H1 (cell line): Measurements from ENCODE around the gene OCRL. TPM values are rescaled to one million over a fixed set of nuclear protein-coding genes. Genes with fewer than 3 reads are reported as not detected.

Experiments used
- CTCF ChIA-PET: fragments of 300-600 bp; sonication (Branson Sonifier 250); formaldehyde crosslinking; loops from one replicate; lab custom pipeline; 2021; ENCODE audit not compliant: partially characterized antibody; lab: Charles Lee
- POLR2A ChIA-PET: fragments of 300-600 bp; sonication (Branson Sonifier 250); formaldehyde crosslinking; loops from one replicate; lab custom pipeline; 2021; ENCODE audit warnings: inconsistent platforms; ENCODE audit not compliant: partially characterized antibody; lab: Charles Lee
- DNase-seq, 2 experiments: peaks; one replicate each; pipeline versions ENCODE4 v3.0.0 to v3.0.0-alpha.2; 2010 to 2022; ENCODE audit warnings: low spot score in 2 of 2, low read depth in 1 of 2, mixed read lengths in 1 of 2
- FAIRE-seq: peaks from 2 replicates; lab custom pipeline; 2011; peaks lifted over from hg19 to GRCh38; lab: Jason Lieb, UNC
- H2AFZ ChIP-seq: 2 replicates; pipeline ENCODE4 v1.8.1; 2012; ENCODE audit warnings: low read length, inconsistent platforms
- H2AK5ac ChIP-seq: 2 replicates; pipeline ENCODE4 v1.6.1; 2013; ENCODE audit warnings: low read depth, low read length
- H2BK120ac ChIP-seq: replicated peaks from 2 replicates; pipeline ENCODE3; 2013; ENCODE audit warnings: low read depth, low read length, inconsistent platforms
- H2BK12ac ChIP-seq: 2 replicates; pipeline ENCODE4 v1.6.1; 2013; ENCODE audit warnings: low read depth, low read length
- H2BK15ac ChIP-seq: 2 replicates; pipeline ENCODE4 v1.6.1; 2013; ENCODE audit warnings: low read length
- H2BK20ac ChIP-seq: 2 replicates; pipeline ENCODE4 v1.6.1; 2013; ENCODE audit warnings: low read length
- H2BK5ac ChIP-seq: 2 replicates; pipeline ENCODE4 v1.6.1; 2013; ENCODE audit warnings: low read depth, low read length
- H3K14ac ChIP-seq: 2 replicates; pipeline ENCODE4 v1.6.1; 2013; ENCODE audit warnings: inconsistent platforms; ENCODE audit not compliant: insufficient read length
- H3K18ac ChIP-seq: 2 replicates; pipeline ENCODE4 v1.6.1; 2013; ENCODE audit warnings: low read length; ENCODE audit errors: extremely low read depth
- H3K23ac ChIP-seq: 2 replicates; pipeline ENCODE4 v1.6.1; 2013; ENCODE audit warnings: inconsistent platforms; ENCODE audit not compliant: insufficient read length
- H3K23me2 ChIP-seq: 2 replicates; pipeline ENCODE4 v1.6.1; 2013; ENCODE audit warnings: low read depth, low read length
- H3K27ac ChIP-seq: 2 replicates; pipeline ENCODE4 v1.6.1; 2011; ENCODE audit warnings: low read depth, low read length, inconsistent platforms
- H3K27me3 ChIP-seq, 4 experiments: replicated peaks in 1 of 4; 1 replicate in 1 of 4; 2 replicates in 3 of 4; pipeline versions ENCODE4 v1.6.1 to v1.8.1; 2011 to 2013; ENCODE audit warnings: low read length in 3 of 4, mild to moderate bottlenecking in 3 of 4, inconsistent platforms in 2 of 4, mixed read lengths in 2 of 4, moderate library complexity in 1 of 4; ENCODE audit not compliant: control insufficient read depth in 3 of 4, insufficient read depth in 3 of 4; ENCODE audit errors: extremely low read depth in 1 of 4
- H3K36me3 ChIP-seq, 4 experiments: 2 replicates each; pipeline versions ENCODE4 v1.6.1 to v1.8.1; 2011 to 2013; ENCODE audit warnings: mild to moderate bottlenecking in 4 of 4, low read length in 3 of 4, moderate library complexity in 2 of 4, control low read depth in 1 of 4, inconsistent platforms in 1 of 4; ENCODE audit not compliant: insufficient read depth in 4 of 4, control insufficient read depth in 2 of 4
- H3K4ac ChIP-seq: replicated peaks from 2 replicates; pipeline ENCODE3; 2013; ENCODE audit warnings: low read length, low read depth, mixed read lengths, inconsistent platforms; ENCODE audit not compliant: insufficient read length
- H3K4me1 ChIP-seq, 4 experiments: replicated peaks in 1 of 4; 1 replicate in 1 of 4; 2 replicates in 3 of 4; pipeline versions ENCODE4 v1.6.1 to v1.8.1; 2011 to 2013; ENCODE audit warnings: low read length in 3 of 4, inconsistent platforms in 2 of 4, mixed read lengths in 1 of 4; ENCODE audit not compliant: insufficient read depth in 4 of 4, control insufficient read depth in 3 of 4
- H3K4me2 ChIP-seq, 2 experiments: 2 replicates each; pipeline versions ENCODE4 v1.6.1 to v1.8.1; 2011 to 2013; ENCODE audit warnings: low read depth in 2 of 2, low read length in 2 of 2, control low read depth in 1 of 2, inconsistent platforms in 1 of 2, mild to moderate bottlenecking in 1 of 2; ENCODE audit not compliant: insufficient read depth in 1 of 2
- H3K4me3 ChIP-seq, 4 experiments: fragments of 200-600, 300-600 bp in 1 of 4; sonication (generic), shearing (Covaris generic), sonication (Bioruptor Twin) in 1 of 4; 2 replicates each; pipeline versions ENCODE4 v1.5.1 to v1.8.1; 2011 to 2016; ENCODE audit warnings: low read length in 4 of 4, low read depth in 3 of 4, control low read depth in 2 of 4, inconsistent platforms in 2 of 4, mild to moderate bottlenecking in 2 of 4, mixed read lengths in 1 of 4, moderate library complexity in 1 of 4; ENCODE audit not compliant: insufficient read depth in 2 of 4; ENCODE audit errors: extremely low read depth in 1 of 4
- H3K56ac ChIP-seq: replicated peaks from 2 replicates; pipeline ENCODE3; 2013; ENCODE audit warnings: low read depth, mild to moderate bottlenecking, mixed read lengths, low read length, inconsistent platforms; ENCODE audit not compliant: insufficient read length
- H3K79me1 ChIP-seq: 2 replicates; pipeline ENCODE4 v1.6.1; 2013; ENCODE audit warnings: low read depth, low read length, control low read depth
- H3K79me2 ChIP-seq, 2 experiments: 2 replicates each; pipeline versions ENCODE4 v1.6.1 to v1.8.1; 2012 to 2013; ENCODE audit warnings: low read length in 2 of 2, mild to moderate bottlenecking in 2 of 2, inconsistent platforms in 1 of 2; ENCODE audit not compliant: insufficient read depth in 2 of 2, control insufficient read depth in 1 of 2
- H3K9ac ChIP-seq, 4 experiments: replicated peaks in 1 of 4; 1 replicate in 1 of 4; 2 replicates in 3 of 4; pipeline versions ENCODE4 v1.6.1 to v1.8.1; 2011 to 2013; ENCODE audit warnings: low read depth in 3 of 4, low read length in 3 of 4, control low read depth in 2 of 4, mild to moderate bottlenecking in 2 of 4, moderate library complexity in 2 of 4, inconsistent platforms in 1 of 4; ENCODE audit errors: extremely low read depth in 1 of 4
- H3K9me3 ChIP-seq, 2 experiments: 2 replicates each; pipeline versions ENCODE4 v1.6.1 to v1.8.1; 2012 to 2013; ENCODE audit warnings: mild to moderate bottlenecking in 2 of 2, moderate library complexity in 2 of 2, control low read depth in 1 of 2, inconsistent platforms in 1 of 2, low read depth in 1 of 2, low read length in 1 of 2, mixed read lengths in 1 of 2; ENCODE audit not compliant: insufficient read depth in 2 of 2
- H4K20me1 ChIP-seq, 2 experiments: replicated peaks in 1 of 2; 2 replicates each; pipeline versions ENCODE3 to v1.8.1; 2011 to 2013; ENCODE audit warnings: inconsistent platforms in 2 of 2, low read length in 2 of 2, mild to moderate bottlenecking in 1 of 2; ENCODE audit not compliant: insufficient read depth in 2 of 2, control insufficient read depth in 1 of 2
- H4K5ac ChIP-seq: 2 replicates; pipeline ENCODE4 v1.6.1; 2013; ENCODE audit warnings: low read length, low read depth, mixed read lengths, inconsistent platforms; ENCODE audit not compliant: insufficient read length
- H4K8ac ChIP-seq: 2 replicates; pipeline ENCODE4 v1.8.0; 2013; ENCODE audit warnings: mild to moderate bottlenecking, moderate library complexity, low read length, inconsistent platforms; ENCODE audit not compliant: insufficient read depth; ENCODE audit errors: extremely low read depth
- H4K91ac ChIP-seq: replicated peaks from 2 replicates; pipeline ENCODE3; 2013; ENCODE audit warnings: low read length, mixed read lengths, inconsistent platforms; ENCODE audit not compliant: insufficient read length
- ASH2L ChIP-seq: fragments of 200-600, 300-600 bp; sonication (generic); IDR thresholded peaks from one replicate; pipeline ENCODE4 v1.7.1; 2017; ENCODE audit warnings: low read length
- HDAC6 ChIP-seq: IDR thresholded peaks from one replicate; pipeline ENCODE4 v1.7.1; 2012; ENCODE audit warnings: low read depth, mild to moderate bottlenecking, inconsistent platforms, low read length, moderate library complexity
- NRF1 ChIP-seq: IDR thresholded peaks from 2 replicates; pipeline ENCODE4 v1.6.1; 2011; ENCODE audit warnings: mild to moderate bottlenecking, low read depth, low read length, improper control_type of control experiment
- SAP30 ChIP-seq: fragments of 300-600 bp; sonication (generic); IDR thresholded peaks from 2 replicates; pipeline ENCODE4 v1.7.1; 2012; ENCODE audit warnings: low read length, moderate library complexity, mild to moderate bottlenecking, inconsistent platforms; ENCODE audit not compliant: insufficient read depth, insufficient replicate concordance
- SIX5 ChIP-seq: IDR thresholded peaks from 2 replicates; pipeline ENCODE4 v1.6.1; 2011; ENCODE audit warnings: mild to moderate bottlenecking, low read depth, low read length
- SP1 ChIP-seq: IDR thresholded peaks from 2 replicates; pipeline ENCODE4 v1.6.1; 2011; ENCODE audit warnings: low read depth, low read length
- SP4 ChIP-seq: IDR thresholded peaks from 2 replicates; pipeline ENCODE4 v1.6.1; 2012; ENCODE audit warnings: low read length, inconsistent platforms
- TBP ChIP-seq: IDR thresholded peaks from 2 replicates; pipeline ENCODE4 v1.6.1; 2011; ENCODE audit warnings: low read depth, low read length, improper control_type of control experiment
- WGBS, 2 experiments: shearing (Covaris generic) in 1 of 2; methylation state at CpG; one replicate each; pipeline versions ENCODE4 v1.1.6 to v1.1.7; 2013 to 2015; ENCODE audit warnings: low lambda C conversion rate in 2 of 2, mixed read lengths in 2 of 2, inconsistent platforms in 1 of 2, low coverage in 1 of 2, missing lambda C conversion rate in 1 of 2; ENCODE audit not compliant: insufficient replicate concordance in 2 of 2, insufficient coverage in 1 of 2, insufficient read length in 1 of 2; ENCODE audit errors: extremely low coverage in 1 of 2, missing lambda C conversion rate in 1 of 2; 5-methylcytosine and 5-hydroxymethylcytosine counted together
- polyA plus RNA-seq, 7 experiments: library from polyadenylated mRNA; depleted of rRNA in 3 of 7; stranded (reverse) in 5 of 7; unstranded in 2 of 7; fragments of >200 nt in 5 of 7; fragments of 200-250 nt in 2 of 7; gene quantifications; 1 replicate in 5 of 7; 2 replicates in 1 of 7; 4 replicates in 1 of 7; pipeline versions ENCODE4 v1.2.1 to v1.2.3, GENCODE V29; 2011 to 2013; ENCODE audit warnings: missing spikeins in 2 of 7, mixed read lengths in 2 of 7
- total RNA-seq: library from RNA; stranded (reverse); fragmentation: NEBNext Ultra II Directional; extraction: Animal tissue kit (Norgen Biotek cat#: 25700); gene quantifications from 2 replicates; pipeline ENCODE4 v1.2.1, GENCODE V29; 2021
- TF ChIP-seq, protein P1 (sequence below): IDR thresholded peaks from 2 replicates; pipeline ENCODE4 v1.6.1; 2011; ENCODE audit warnings: low read length, improper control_type of control experiment
- TF ChIP-seq, protein P2 (sequence below), 3 experiments: IDR thresholded peaks; 1 replicate in 2 of 3; 2 replicates in 1 of 3; pipeline versions ENCODE4 v1.5.1 to v1.6.1; 2011; ENCODE audit warnings: low read length in 3 of 3, mild to moderate bottlenecking in 3 of 3, inconsistent platforms in 2 of 3, low read depth in 1 of 3, moderate library complexity in 1 of 3; ENCODE audit not compliant: insufficient read depth in 1 of 3; ENCODE audit errors: control extremely low read depth in 1 of 3

Gene OCRL
- total and polyA plus RNA-seq, 2 of the 8 experiments (the other 6 are each of a cell fraction or from before 2014, with no cell fraction given): 12.7 to 15.1 TPM

DNA sequence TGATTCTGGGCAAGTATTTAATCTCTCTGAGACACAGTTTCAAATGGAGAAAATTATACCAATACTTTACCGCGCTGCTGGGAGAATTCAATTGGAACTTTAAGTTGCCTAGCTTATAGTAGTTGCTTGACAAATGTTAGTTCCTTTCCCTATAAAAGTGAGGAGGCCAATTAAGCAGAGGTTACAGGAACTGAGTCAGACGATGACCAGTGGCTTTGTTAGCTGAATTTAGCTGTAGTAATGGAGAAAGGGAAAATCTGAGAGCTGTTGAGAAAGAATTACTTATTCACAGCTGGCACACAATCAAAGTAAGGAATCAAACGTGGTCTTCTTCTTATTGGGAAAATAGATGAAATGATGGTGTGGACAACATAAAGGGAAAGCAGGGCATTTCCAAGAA, 46.4 kb upstream of the OCRL start:
- Histone ChIP-seq H3K4me3 (no peak overlapping the region), H2BK5ac (no peak overlapping the region), H3K23me2 (no peaks in the 10 kb centered on the region), H3K27ac (no peak overlapping the region), H2AK5ac (no peak overlapping the region), H2BK15ac (no peak overlapping the region), H2BK20ac (no peak overlapping the region), H3K79me2 (no peaks in the 10 kb centered on the region), H2AFZ (no peak overlapping the region), H3K56ac (no peak overlapping the region), H3K9me3 (no peaks in the 10 kb centered on the region), H3K4ac (no peak overlapping the region), H3K18ac (no peak overlapping the region), H4K20me1 (no peaks in the 10 kb centered on the region), H4K8ac (no peak overlapping the region), H3K4me2 (no peak overlapping the region), H3K79me1 (no peaks in the 10 kb centered on the region), H2BK12ac (no peak overlapping the region), H3K9ac (no peak overlapping the region), H3K14ac (no peak overlapping the region), H3K4me1 (no peaks in the 10 kb centered on the region), H3K36me3 (peaks cover 3 to 66% (median 13%) of the 10 kb centered on the region in 4 experiments), H3K27me3 (no peaks in the 10 kb centered on the region), H2BK120ac (no peak overlapping the region), H3K23ac (no peak overlapping the region), H4K5ac (no peak overlapping the region), H4K91ac (no peak overlapping the region)
- WGBS, 2 experiments: 88% methylated on average over 4 of the region's 4 CpGs; no CpG with 5 or more reads in 1 of the 2 experiments
- POLR2A ChIA-PET: no interaction called here
- DNase-seq: no peak
- FAIRE-seq: no peak
- no peak for TF ChIP-seq SAP30
- TF ChIP-seq SP4: no peak
- TF ChIP-seq, protein P1, sequence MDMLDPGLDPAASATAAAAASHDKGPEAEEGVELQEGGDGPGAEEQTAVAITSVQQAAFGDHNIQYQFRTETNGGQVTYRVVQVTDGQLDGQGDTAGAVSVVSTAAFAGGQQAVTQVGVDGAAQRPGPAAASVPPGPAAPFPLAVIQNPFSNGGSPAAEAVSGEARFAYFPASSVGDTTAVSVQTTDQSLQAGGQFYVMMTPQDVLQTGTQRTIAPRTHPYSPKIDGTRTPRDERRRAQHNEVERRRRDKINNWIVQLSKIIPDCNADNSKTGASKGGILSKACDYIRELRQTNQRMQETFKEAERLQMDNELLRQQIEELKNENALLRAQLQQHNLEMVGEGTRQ: no peak
- TF ChIP-seq SP1: no peak
- TF ChIP-seq, protein P2, sequence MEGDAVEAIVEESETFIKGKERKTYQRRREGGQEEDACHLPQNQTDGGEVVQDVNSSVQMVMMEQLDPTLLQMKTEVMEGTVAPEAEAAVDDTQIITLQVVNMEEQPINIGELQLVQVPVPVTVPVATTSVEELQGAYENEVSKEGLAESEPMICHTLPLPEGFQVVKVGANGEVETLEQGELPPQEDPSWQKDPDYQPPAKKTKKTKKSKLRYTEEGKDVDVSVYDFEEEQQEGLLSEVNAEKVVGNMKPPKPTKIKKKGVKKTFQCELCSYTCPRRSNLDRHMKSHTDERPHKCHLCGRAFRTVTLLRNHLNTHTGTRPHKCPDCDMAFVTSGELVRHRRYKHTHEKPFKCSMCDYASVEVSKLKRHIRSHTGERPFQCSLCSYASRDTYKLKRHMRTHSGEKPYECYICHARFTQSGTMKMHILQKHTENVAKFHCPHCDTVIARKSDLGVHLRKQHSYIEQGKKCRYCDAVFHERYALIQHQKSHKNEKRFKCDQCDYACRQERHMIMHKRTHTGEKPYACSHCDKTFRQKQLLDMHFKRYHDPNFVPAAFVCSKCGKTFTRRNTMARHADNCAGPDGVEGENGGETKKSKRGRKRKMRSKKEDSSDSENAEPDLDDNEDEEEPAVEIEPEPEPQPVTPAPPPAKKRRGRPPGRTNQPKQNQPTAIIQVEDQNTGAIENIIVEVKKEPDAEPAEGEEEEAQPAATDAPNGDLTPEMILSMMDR (IDR thresholded peaks at IDR 0.05; ENCODE audit: control extremely low read depth in 1 of 3, insufficient read depth in 1 of 3, low read depth in 1 of 3, low read length in 3 of 3): no peak
- no peak for TF ChIP-seq HDAC6
- no peak for TF ChIP-seq NRF1
- no peak for TF ChIP-seq SIX5
- TF ChIP-seq ASH2L: no peak
- no peak for TF ChIP-seq TBP
- CTCF ChIA-PET: interaction anchor here (0.8 kb wide), 1 partner anchor 8 kb away, joined by 3 read pairs; no protein-coding TSS in a partner anchor
